Fibroblast of lung (primary cell): ENCODE results near the gene ATP10B. TPM values are rescaled to one million over a fixed set of nuclear protein-coding genes. Genes with fewer than 3 reads are reported as not detected.

Source experiments
- DNase-seq, 2 donors: peaks; one replicate each; pipeline versions ENCODE4 v3.0.0 to v3.0.0-alpha.2; 2010; ENCODE audit warnings: low read depth in 2 of 2
- H2AFZ ChIP-seq: 2 replicates; pipeline ENCODE4 v1.5.1; 2012; ENCODE audit warnings: low read length, control low read depth, inconsistent platforms
- H3K27ac ChIP-seq: 2 replicates; pipeline ENCODE4 v1.5.1; 2011; ENCODE audit warnings: low read length, control low read depth; ENCODE audit not compliant: insufficient read depth
- H3K27me3 ChIP-seq: 2 replicates; pipeline ENCODE4 v1.5.1; 2011; ENCODE audit warnings: mild to moderate bottlenecking, low read length; ENCODE audit not compliant: control insufficient read depth, insufficient read depth
- H3K36me3 ChIP-seq: 2 replicates; pipeline ENCODE4 v1.5.1; 2011; ENCODE audit warnings: low read length; ENCODE audit not compliant: control insufficient read depth, insufficient read depth
- H3K4me1 ChIP-seq: 2 replicates; pipeline ENCODE4 v1.5.1; 2011; ENCODE audit warnings: low read length; ENCODE audit not compliant: control insufficient read depth, insufficient read depth; ENCODE audit errors: extremely low read depth
- H3K4me2 ChIP-seq: 2 replicates; pipeline ENCODE4 v1.5.1; 2011; ENCODE audit warnings: low read length, control low read depth; ENCODE audit not compliant: insufficient read depth; ENCODE audit errors: extremely low read depth
- H3K4me3 ChIP-seq, 4 experiments: fragments of 200-600 bp in 1 of 4; sonication (generic) in 1 of 4; replicated peaks in 1 of 4; 2 replicates each; pipeline ENCODE4 v1.5.1; 2011 to 2016; ENCODE audit warnings: low read length in 4 of 4, low read depth in 3 of 4, mild to moderate bottlenecking in 3 of 4, control low read depth in 2 of 4, inconsistent platforms in 1 of 4, mixed read lengths in 1 of 4; ENCODE audit not compliant: insufficient read depth in 1 of 4; ENCODE audit errors: control extremely low read depth in 1 of 4
- H3K79me2 ChIP-seq: 2 replicates; pipeline ENCODE4 v1.5.1; 2012; ENCODE audit warnings: mild to moderate bottlenecking, low read length, inconsistent platforms; ENCODE audit not compliant: control insufficient read depth, insufficient read depth
- H3K9ac ChIP-seq: 2 replicates; pipeline ENCODE4 v1.5.1; 2011; ENCODE audit warnings: mild to moderate bottlenecking, low read length, control low read depth; ENCODE audit not compliant: insufficient read depth
- H3K9me3 ChIP-seq: 2 replicates; pipeline ENCODE4 v1.5.1; 2012; ENCODE audit warnings: low read depth, low read length; ENCODE audit not compliant: control insufficient read depth, insufficient read depth
- H4K20me1 ChIP-seq: 2 replicates; pipeline ENCODE4 v1.5.1; 2011; ENCODE audit warnings: low read length; ENCODE audit not compliant: control insufficient read depth, insufficient read depth; ENCODE audit errors: extremely low read depth
- CTCF ChIP-seq, 2 donors: IDR thresholded peaks in 1 of 2; conservative IDR thresholded peaks in 1 of 2; 1 replicate in 1 of 2; 2 replicates in 1 of 2; pipeline ENCODE4 v1.5.1; 2011 to 2012; ENCODE audit warnings: low read length in 2 of 2, control low read depth in 1 of 2, inconsistent platforms in 1 of 2, low read depth in 1 of 2, mild to moderate bottlenecking in 1 of 2
- EZH2 ChIP-seq: IDR thresholded peaks from 2 replicates; pipeline ENCODE4 v1.5.1; 2012; ENCODE audit warnings: low read length, control low read depth, mild to moderate bottlenecking; ENCODE audit errors: missing control alignments
- polyA plus RNA-seq, 2 donors: library from polyadenylated mRNA; depleted of rRNA in 1 of 2; stranded (reverse) in 1 of 2; unstranded in 1 of 2; fragments of >200 nt; gene quantifications; 2 replicates each; pipeline ENCODE4 v1.2.1, GENCODE V29; 2011 to 2012; ENCODE audit warnings: missing spikeins in 1 of 2
- total RNA-seq: library from RNA; depleted of rRNA; stranded (reverse); fragments of >200 nt; gene quantifications from 2 replicates; pipeline ENCODE4 v1.2.1, GENCODE V29; 2014

ATP10B gene
- total and polyA plus RNA-seq, 2 donors (not counting 1 experiment from before 2014, with no cell fraction given) = not detected

- no peaks in the 10 kb centered on the region for H3K4me1 ChIP-seq
- no peak overlapping the region for H3K27ac ChIP-seq
- no peak overlapping the region for H2AFZ ChIP-seq
- no peaks in the 10 kb centered on the region for H3K79me2 ChIP-seq
- H3K9me3 ChIP-seq = no peaks in the 10 kb centered on the region
- no peaks in the 10 kb centered on the region for H3K36me3 ChIP-seq
- TF ChIP-seq EZH2 (no peak), CTCF (conservative IDR thresholded peaks at IDR 0.05 in 1 of 2, IDR thresholded peaks at IDR 0.05 in 1 of 2; ENCODE audit: low read depth in 1 of 2, low read length in 2 of 2) (no peak)
- no peak overlapping the region for H3K9ac ChIP-seq
- no peaks in the 10 kb centered on the region for H3K27me3 ChIP-seq
- DNase-seq = no peak
- no peak overlapping the region for H3K4me3 ChIP-seq
- no peaks in the 10 kb centered on the region for H4K20me1 ChIP-seq
- no peak overlapping the region for H3K4me2 ChIP-seq
These were observed 231.6 kb downstream of the ATP10B start for GRCh38 chr5:160620401-160620800.

GRCh38 chr5:160619381-160619780 is 232.6 kb downstream of the ATP10B start:
- Histone ChIP-seq H3K36me3 (no peaks in the 10 kb centered on the region), H3K4me1 (no peaks in the 10 kb centered on the region), H3K4me3 (no peak overlapping the region), H3K27me3 (no peaks in the 10 kb centered on the region), H2AFZ (no peak overlapping the region), H3K9me3 (no peaks in the 10 kb centered on the region), H3K9ac (no peak overlapping the region), H3K27ac (no peak overlapping the region), H3K79me2 (no peaks in the 10 kb centered on the region), H3K4me2 (no peak overlapping the region), H4K20me1 (no peaks in the 10 kb centered on the region)
- TF ChIP-seq CTCF (conservative IDR thresholded peaks at IDR 0.05 in 1 of 2, IDR thresholded peaks at IDR 0.05 in 1 of 2; ENCODE audit: low read depth in 1 of 2, low read length in 2 of 2) (no peak), EZH2 (no peak)
- DNase-seq = no peak

DNA sequence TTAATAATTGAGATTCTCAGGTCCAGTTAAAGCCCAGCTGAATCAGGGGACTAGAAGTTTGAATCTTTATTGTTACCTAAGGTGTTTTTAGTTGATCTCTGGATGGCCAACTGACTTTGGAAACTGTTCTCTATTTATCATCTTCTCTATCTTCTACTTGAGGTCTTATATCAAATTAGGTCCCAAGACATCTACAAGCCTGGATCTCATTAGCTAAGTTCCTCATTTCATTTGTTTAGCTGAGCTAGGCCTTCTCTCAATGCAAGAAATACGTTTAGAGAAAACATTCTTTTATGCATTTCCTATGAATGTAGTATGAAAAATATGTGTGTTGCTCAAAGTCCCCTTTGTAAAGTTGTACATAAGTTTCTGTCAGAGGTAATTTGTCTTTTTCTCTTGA is 233.7 kb downstream of the ATP10B start:
- TF ChIP-seq EZH2 (no peak), CTCF (conservative IDR thresholded peaks at IDR 0.05 in 1 of 2, IDR thresholded peaks at IDR 0.05 in 1 of 2; ENCODE audit: low read depth in 1 of 2, low read length in 2 of 2) (no peak)
- Histone ChIP-seq H3K36me3 (no peaks in the 10 kb centered on the region), H3K27me3 (no peaks in the 10 kb centered on the region), H3K4me2 (no peak overlapping the region), H3K27ac (no peak overlapping the region), H2AFZ (no peak overlapping the region), H3K9ac (no peak overlapping the region), H4K20me1 (no peaks in the 10 kb centered on the region), H3K9me3 (no peaks in the 10 kb centered on the region), H3K4me1 (no peaks in the 10 kb centered on the region), H3K79me2 (no peaks in the 10 kb centered on the region), H3K4me3 (no peak overlapping the region)
- no peak for DNase-seq
